DMS53 (cell line): ENCODE measurements around the gene ZNF823.
A peak's percentile ranks its signal among the peaks of the same experiment; 100 is the strongest.
"Not testable (repeated sequence)": the region's sequence is repeated elsewhere in the genome, so short reads cannot be mapped to it uniquely, and the experiment has no call there.

Experiments used
- DNase-seq: peaks from one replicate; lab custom pipeline; 2025; lab: John Stamatoyannopoulos, UW

ZNF823 gene

GRCh38 chr19:11738746-11739620, at the start of gene ZNF823:
TSS of gene ZNF823 (minus strand) at chr19:11738946. CDS start at chr19:11738819, 127 bp downstream.
- DNase-seq, result peak; percentile 99

GRCh38 chr19:11787536-11787935, 48.8 kb upstream of the ZNF823 start:
- DNase-seq, result no peak

- no peak for DNase-seq
These were observed 45.6 kb upstream of the ZNF823 start for GRCh38 chr19:11784356-11784755.

- no peak for DNase-seq
These were observed 45.0 kb upstream of the ZNF823 start for GRCh38 chr19:11783767-11784166.

GRCh38 chr19:11781295-11782057, 42.7 kb upstream of the ZNF823 start:
- peak; percentile 11 for DNase-seq

- no peak for DNase-seq
These were observed 41.8 kb upstream of the ZNF823 start for GRCh38 chr19:11780431-11781020.

- DNase-seq, result not testable (repeated sequence)
These were observed 37.9 kb upstream of the ZNF823 start for GRCh38 chr19:11776669-11777068.

GRCh38 chr19:11771520-11771919, 32.8 kb upstream of the ZNF823 start:
- not testable (repeated sequence) for DNase-seq

GRCh38 chr19:11769995-11770394, 31.2 kb upstream of the ZNF823 start:
- DNase-seq, result no peak

- peak; percentile 84 for DNase-seq
These were observed 28.9 kb upstream of the ZNF823 start for GRCh38 chr19:11767633-11768133.

- peak; percentile 97 for DNase-seq
These were observed 28.1 kb upstream of the ZNF823 start, which contains the start of gene ZNF441 for GRCh38 chr19:11766597-11767591. TSS of gene ZNF441 (plus strand) at chr19:11767000. CDS start at chr19:11767194, 194 bp downstream.

- DNase-seq, result no peak
These were observed 24.9 kb upstream of the ZNF823 start for GRCh38 chr19:11763611-11764010.

- no peak for DNase-seq
These were observed 24.4 kb upstream of the ZNF823 start for GRCh38 chr19:11763117-11763516.

- no peak for DNase-seq
These were observed 21.1 kb upstream of the ZNF823 start for GRCh38 chr19:11759805-11760204.

- DNase-seq, result no peak
These were observed 18.2 kb upstream of the ZNF823 start for GRCh38 chr19:11756965-11757364.

GRCh38 chr19:11754663-11755062, 15.9 kb upstream of the ZNF823 start:
- no peak for DNase-seq

GRCh38 chr19:11752244-11752736, 13.5 kb upstream of the ZNF823 start:
- DNase-seq, result no peak

GRCh38 chr19:11749751-11750150, 11.0 kb upstream of the ZNF823 start:
- no peak for DNase-seq

GRCh38 chr19:11747277-11747676, 8.5 kb upstream of the ZNF823 start:
- DNase-seq, result no peak

- peak; percentile 26 for DNase-seq
These were observed 7.1 kb upstream of the ZNF823 start for GRCh38 chr19:11745869-11746268.
